HepG2 (cell line): ENCODE results near the gene RHBDF2. TPM values are rescaled to one million over a fixed set of nuclear protein-coding genes. Genes with fewer than 3 reads are reported as not detected.

Source experiments
- CHCHD3 ChIP-seq: sonication (generic); formaldehyde crosslinking; IDR thresholded peaks from 2 replicates; pipeline ENCODE4 v1.8.0; 2022; ENCODE audit warnings: mild to moderate bottlenecking, missing genetic modification reagents, moderate library complexity
- HHEX ChIP-seq: IDR thresholded peaks from 2 replicates; pipeline ENCODE4 v1.6.1; 2016; ENCODE audit warnings: control low read depth
- HMGXB4 ChIP-seq, 2 experiments: sonication (generic) in 1 of 2; formaldehyde crosslinking in 1 of 2; IDR thresholded peaks; 2 replicates each; pipeline versions ENCODE4 v1.4.0 to v1.6.1; 2018 to 2020; ENCODE audit warnings: missing genetic modification reagents in 2 of 2, borderline replicate concordance in 1 of 2, low read depth in 1 of 2, mild to moderate bottlenecking in 1 of 2, missing biosample characterization in 1 of 2
- HOXD1 ChIP-seq: sonication (generic); formaldehyde crosslinking; IDR thresholded peaks from 2 replicates; pipeline ENCODE4 v1.5.0; 2020; ENCODE audit warnings: missing genetic modification reagents
- PLSCR1 ChIP-seq: sonication (generic); formaldehyde crosslinking; IDR thresholded peaks from 2 replicates; pipeline ENCODE4 v1.5.0; 2020; ENCODE audit warnings: missing genetic modification reagents, mild to moderate bottlenecking, borderline replicate concordance
- TARDBP ChIP-seq: sonication (generic); formaldehyde crosslinking; IDR thresholded peaks from 2 replicates; pipeline ENCODE4 v1.8.0; 2022; ENCODE audit warnings: mild to moderate bottlenecking, missing genetic modification reagents
- THYN1 ChIP-seq: sonication (generic); formaldehyde crosslinking; IDR thresholded peaks from 2 replicates; pipeline ENCODE4 v1.8.1; 2023; ENCODE audit warnings: low read depth, mild to moderate bottlenecking, moderate library complexity, missing genetic modification reagents, borderline replicate concordance
- ZNF264 ChIP-seq: sonication (generic); formaldehyde crosslinking; IDR thresholded peaks from 2 replicates; pipeline ENCODE4 v1.4.0; 2020; ENCODE audit warnings: missing genetic modification reagents
- ZNF777 ChIP-seq: sonication (generic); formaldehyde crosslinking; IDR thresholded peaks from 2 replicates; pipeline ENCODE4 v1.4.0; 2020; ENCODE audit warnings: missing genetic modification reagents
- ZNF780A ChIP-seq: sonication (generic); formaldehyde crosslinking; IDR thresholded peaks from 2 replicates; pipeline ENCODE4 v1.8.0; 2022; ENCODE audit warnings: mild to moderate bottlenecking, missing genetic modification reagents, moderate library complexity
- polyA plus RNA-seq, 8 experiments: library from polyadenylated mRNA; depleted of rRNA in 3 of 8; stranded (reverse) in 7 of 8; unstranded in 1 of 8; fragments of >200 nt; fragmentation: Illumina TruSeq in 4 of 8; extraction: Trizol in 4 of 8; gene quantifications; 2 replicates each; pipeline versions ENCODE4 v1.2.1 to v1.2.3, GENCODE V29; 2011 to 2016; ENCODE audit warnings: low read depth in 4 of 8, missing spikeins in 1 of 8, mixed read lengths in 1 of 8; ENCODE audit not compliant: insufficient read depth in 1 of 8
- total RNA-seq, 5 experiments: library from RNA; depleted of rRNA; stranded (reverse); fragments of >200 nt; fragmentation: Illumina TruSeq; extraction: Trizol; gene quantifications; 2 replicates each; pipeline ENCODE4 v1.2.3, GENCODE V29; 2016; ENCODE audit warnings: low read depth in 1 of 5
- TF ChIP-seq, protein P1 (sequence below): sonication (generic); formaldehyde crosslinking; IDR thresholded peaks from 2 replicates; pipeline ENCODE4 v1.4.0; 2020; ENCODE audit warnings: missing genetic modification reagents; ENCODE audit errors: not compliant biosample characterization
- TF ChIP-seq, protein P2 (sequence below): sonication (generic); formaldehyde crosslinking; IDR thresholded peaks from 2 replicates; pipeline ENCODE4 v1.5.0; 2020; ENCODE audit warnings: mild to moderate bottlenecking, missing genetic modification reagents
- TF ChIP-seq, protein P3 (sequence below): sonication (generic); formaldehyde crosslinking; IDR thresholded peaks from 2 replicates; pipeline ENCODE4 v1.4.0; 2020; ENCODE audit warnings: missing genetic modification reagents, borderline replicate concordance
- TF ChIP-seq, protein P4 (sequence below): sonication (generic); formaldehyde crosslinking; IDR thresholded peaks from 2 replicates; pipeline ENCODE4 v1.5.0; 2020; ENCODE audit warnings: mild to moderate bottlenecking, missing genetic modification reagents, borderline replicate concordance
- TF ChIP-seq, protein P5 (sequence below): sonication (generic); formaldehyde crosslinking; IDR thresholded peaks from 2 replicates; pipeline ENCODE4 v1.5.0; 2020; ENCODE audit warnings: missing genetic modification reagents

Gene RHBDF2
- total and polyA plus RNA-seq, 2 of the 13 experiments (the other 11 are each of a cell fraction or from before 2014, with no cell fraction given) = 7.8 to 24.2 TPM

DNA sequence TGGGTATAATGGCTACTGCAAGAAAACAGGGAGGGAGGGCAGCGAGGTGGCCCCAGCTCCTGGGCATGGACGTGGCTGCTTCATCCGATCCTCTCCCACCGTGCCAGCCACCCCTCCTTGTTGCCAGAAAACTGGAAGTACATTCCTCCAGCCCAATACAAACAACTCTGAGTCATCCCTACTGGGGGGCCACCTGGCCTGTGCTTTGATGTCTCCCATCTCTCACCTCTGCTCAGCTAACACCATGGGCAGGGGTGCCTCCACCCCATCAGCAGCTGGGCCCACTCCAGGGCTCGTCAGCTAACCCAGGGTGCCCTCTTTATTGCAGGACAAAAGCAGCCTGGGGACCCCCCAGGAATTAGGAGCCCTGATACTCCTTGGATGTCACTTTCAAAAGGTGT is 2.0 kb downstream of the RHBDF2 start (continued):
- TF ChIP-seq HMGXB4 (CRISPR knock-in tag; IDR thresholded peaks at IDR 0.05; ENCODE audit: borderline replicate concordance in 1 of 2, low read depth in 1 of 2) (peak in 1 of 2 experiments; percentile 71; a peak in 1 of 4 replicates), CHCHD3 (0 out of 2 replicates have a peak, but pooled peaks have one; percentile 89), HHEX (CRISPR knock-in tag) (peak; percentile 84), ZNF264 (CRISPR knock-in tag) (no peak), PLSCR1 (CRISPR knock-in tag) (no peak), THYN1 (no peak), TARDBP (CRISPR knock-in tag) (peak; percentile 89), ZNF780A (CRISPR knock-in tag) (no peak), ZNF777 (CRISPR knock-in tag) (no peak), HOXD1 (CRISPR knock-in tag) (peak; percentile 88; the same call in 1 of the 2 replicates)
- TF ChIP-seq, protein P1, sequence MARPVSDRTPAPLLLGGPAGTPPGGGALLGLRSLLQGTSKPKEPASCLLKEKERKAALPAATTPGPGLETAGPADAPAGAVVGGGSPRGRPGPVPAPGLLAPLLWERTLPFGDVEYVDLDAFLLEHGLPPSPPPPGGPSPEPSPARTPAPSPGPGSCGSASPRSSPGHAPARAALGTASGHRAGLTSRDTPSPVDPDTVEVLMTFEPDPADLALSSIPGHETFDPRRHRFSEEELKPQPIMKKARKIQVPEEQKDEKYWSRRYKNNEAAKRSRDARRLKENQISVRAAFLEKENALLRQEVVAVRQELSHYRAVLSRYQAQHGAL = no peak
- TF ChIP-seq, protein P2, sequence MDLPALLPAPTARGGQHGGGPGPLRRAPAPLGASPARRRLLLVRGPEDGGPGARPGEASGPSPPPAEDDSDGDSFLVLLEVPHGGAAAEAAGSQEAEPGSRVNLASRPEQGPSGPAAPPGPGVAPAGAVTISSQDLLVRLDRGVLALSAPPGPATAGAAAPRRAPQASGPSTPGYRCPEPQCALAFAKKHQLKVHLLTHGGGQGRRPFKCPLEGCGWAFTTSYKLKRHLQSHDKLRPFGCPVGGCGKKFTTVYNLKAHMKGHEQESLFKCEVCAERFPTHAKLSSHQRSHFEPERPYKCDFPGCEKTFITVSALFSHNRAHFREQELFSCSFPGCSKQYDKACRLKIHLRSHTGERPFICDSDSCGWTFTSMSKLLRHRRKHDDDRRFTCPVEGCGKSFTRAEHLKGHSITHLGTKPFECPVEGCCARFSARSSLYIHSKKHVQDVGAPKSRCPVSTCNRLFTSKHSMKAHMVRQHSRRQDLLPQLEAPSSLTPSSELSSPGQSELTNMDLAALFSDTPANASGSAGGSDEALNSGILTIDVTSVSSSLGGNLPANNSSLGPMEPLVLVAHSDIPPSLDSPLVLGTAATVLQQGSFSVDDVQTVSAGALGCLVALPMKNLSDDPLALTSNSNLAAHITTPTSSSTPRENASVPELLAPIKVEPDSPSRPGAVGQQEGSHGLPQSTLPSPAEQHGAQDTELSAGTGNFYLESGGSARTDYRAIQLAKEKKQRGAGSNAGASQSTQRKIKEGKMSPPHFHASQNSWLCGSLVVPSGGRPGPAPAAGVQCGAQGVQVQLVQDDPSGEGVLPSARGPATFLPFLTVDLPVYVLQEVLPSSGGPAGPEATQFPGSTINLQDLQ (CRISPR knock-in tag) = no peak
- TF ChIP-seq, protein P3, sequence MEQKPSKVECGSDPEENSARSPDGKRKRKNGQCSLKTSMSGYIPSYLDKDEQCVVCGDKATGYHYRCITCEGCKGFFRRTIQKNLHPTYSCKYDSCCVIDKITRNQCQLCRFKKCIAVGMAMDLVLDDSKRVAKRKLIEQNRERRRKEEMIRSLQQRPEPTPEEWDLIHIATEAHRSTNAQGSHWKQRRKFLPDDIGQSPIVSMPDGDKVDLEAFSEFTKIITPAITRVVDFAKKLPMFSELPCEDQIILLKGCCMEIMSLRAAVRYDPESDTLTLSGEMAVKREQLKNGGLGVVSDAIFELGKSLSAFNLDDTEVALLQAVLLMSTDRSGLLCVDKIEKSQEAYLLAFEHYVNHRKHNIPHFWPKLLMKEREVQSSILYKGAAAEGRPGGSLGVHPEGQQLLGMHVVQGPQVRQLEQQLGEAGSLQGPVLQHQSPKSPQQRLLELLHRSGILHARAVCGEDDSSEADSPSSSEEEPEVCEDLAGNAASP (CRISPR knock-in tag) = peak; percentile 77; the same call in 1 of the 2 replicates
- TF ChIP-seq, protein P4, sequence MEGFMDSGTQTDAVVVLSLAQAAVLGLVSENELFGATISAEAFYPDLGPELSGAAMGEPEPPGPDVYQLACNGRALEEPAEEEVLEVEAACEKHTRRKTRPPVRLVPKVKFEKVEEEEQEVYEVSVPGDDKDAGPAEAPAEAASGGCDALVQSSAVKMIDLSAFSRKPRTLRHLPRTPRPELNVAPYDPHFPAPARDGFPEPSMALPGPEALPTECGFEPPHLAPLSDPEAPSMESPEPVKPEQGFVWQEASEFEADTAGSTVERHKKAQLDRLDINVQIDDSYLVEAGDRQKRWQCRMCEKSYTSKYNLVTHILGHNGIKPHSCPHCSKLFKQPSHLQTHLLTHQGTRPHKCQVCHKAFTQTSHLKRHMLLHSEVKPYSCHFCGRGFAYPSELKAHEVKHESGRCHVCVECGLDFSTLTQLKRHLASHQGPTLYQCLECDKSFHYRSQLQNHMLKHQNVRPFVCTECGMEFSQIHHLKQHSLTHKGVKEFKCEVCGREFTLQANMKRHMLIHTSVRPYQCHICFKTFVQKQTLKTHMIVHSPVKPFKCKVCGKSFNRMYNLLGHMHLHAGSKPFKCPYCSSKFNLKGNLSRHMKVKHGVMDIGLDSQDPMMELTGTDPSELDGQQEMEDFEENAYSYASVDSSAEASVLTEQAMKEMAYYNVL = peak; percentile 88; the same call in 1 of the 2 replicates
- TF ChIP-seq, protein P5, sequence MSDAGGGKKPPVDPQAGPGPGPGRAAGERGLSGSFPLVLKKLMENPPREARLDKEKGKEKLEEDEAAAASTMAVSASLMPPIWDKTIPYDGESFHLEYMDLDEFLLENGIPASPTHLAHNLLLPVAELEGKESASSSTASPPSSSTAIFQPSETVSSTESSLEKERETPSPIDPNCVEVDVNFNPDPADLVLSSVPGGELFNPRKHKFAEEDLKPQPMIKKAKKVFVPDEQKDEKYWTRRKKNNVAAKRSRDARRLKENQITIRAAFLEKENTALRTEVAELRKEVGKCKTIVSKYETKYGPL (CRISPR knock-in tag) = no peak
